H1 (cell line): ENCODE results near the gene INPP5A. TPM values are rescaled to one million over a fixed set of nuclear protein-coding genes. Genes with fewer than 3 reads are reported as not detected.

Source experiments
- CTCF ChIA-PET: fragments of 300-600 bp; sonication (Branson Sonifier 250); formaldehyde crosslinking; loops from one replicate; lab custom pipeline; 2021; ENCODE audit not compliant: partially characterized antibody; lab: Charles Lee
- POLR2A ChIA-PET: fragments of 300-600 bp; sonication (Branson Sonifier 250); formaldehyde crosslinking; loops from one replicate; lab custom pipeline; 2021; ENCODE audit warnings: inconsistent platforms; ENCODE audit not compliant: partially characterized antibody; lab: Charles Lee
- DNase-seq, 2 experiments: peaks; one replicate each; pipeline versions ENCODE4 v3.0.0 to v3.0.0-alpha.2; 2010 to 2022; ENCODE audit warnings: low spot score in 2 of 2, low read depth in 1 of 2, mixed read lengths in 1 of 2
- FAIRE-seq: peaks from 2 replicates; lab custom pipeline; 2011; peaks lifted over from hg19 to GRCh38; lab: Jason Lieb, UNC
- H2AFZ ChIP-seq: 2 replicates; pipeline ENCODE4 v1.8.1; 2012; ENCODE audit warnings: low read length, inconsistent platforms
- H2AK5ac ChIP-seq: 2 replicates; pipeline ENCODE4 v1.6.1; 2013; ENCODE audit warnings: low read depth, low read length
- H2BK120ac ChIP-seq: replicated peaks from 2 replicates; pipeline ENCODE3; 2013; ENCODE audit warnings: low read depth, low read length, inconsistent platforms
- H2BK12ac ChIP-seq: 2 replicates; pipeline ENCODE4 v1.6.1; 2013; ENCODE audit warnings: low read depth, low read length
- H2BK15ac ChIP-seq: 2 replicates; pipeline ENCODE4 v1.6.1; 2013; ENCODE audit warnings: low read length
- H2BK20ac ChIP-seq: 2 replicates; pipeline ENCODE4 v1.6.1; 2013; ENCODE audit warnings: low read length
- H2BK5ac ChIP-seq: 2 replicates; pipeline ENCODE4 v1.6.1; 2013; ENCODE audit warnings: low read depth, low read length
- H3K14ac ChIP-seq: 2 replicates; pipeline ENCODE4 v1.6.1; 2013; ENCODE audit warnings: inconsistent platforms; ENCODE audit not compliant: insufficient read length
- H3K18ac ChIP-seq: 2 replicates; pipeline ENCODE4 v1.6.1; 2013; ENCODE audit warnings: low read length; ENCODE audit errors: extremely low read depth
- H3K23ac ChIP-seq: 2 replicates; pipeline ENCODE4 v1.6.1; 2013; ENCODE audit warnings: inconsistent platforms; ENCODE audit not compliant: insufficient read length
- H3K23me2 ChIP-seq: 2 replicates; pipeline ENCODE4 v1.6.1; 2013; ENCODE audit warnings: low read depth, low read length
- H3K27ac ChIP-seq: 2 replicates; pipeline ENCODE4 v1.6.1; 2011; ENCODE audit warnings: low read depth, low read length, inconsistent platforms
- H3K27me3 ChIP-seq, 4 experiments: replicated peaks in 1 of 4; 1 replicate in 1 of 4; 2 replicates in 3 of 4; pipeline versions ENCODE4 v1.6.1 to v1.8.1; 2011 to 2013; ENCODE audit warnings: low read length in 3 of 4, mild to moderate bottlenecking in 3 of 4, inconsistent platforms in 2 of 4, mixed read lengths in 2 of 4, moderate library complexity in 1 of 4; ENCODE audit not compliant: control insufficient read depth in 3 of 4, insufficient read depth in 3 of 4; ENCODE audit errors: extremely low read depth in 1 of 4
- H3K36me3 ChIP-seq, 4 experiments: 2 replicates each; pipeline versions ENCODE4 v1.6.1 to v1.8.1; 2011 to 2013; ENCODE audit warnings: mild to moderate bottlenecking in 4 of 4, low read length in 3 of 4, moderate library complexity in 2 of 4, control low read depth in 1 of 4, inconsistent platforms in 1 of 4; ENCODE audit not compliant: insufficient read depth in 4 of 4, control insufficient read depth in 2 of 4
- H3K4ac ChIP-seq: replicated peaks from 2 replicates; pipeline ENCODE3; 2013; ENCODE audit warnings: low read length, low read depth, mixed read lengths, inconsistent platforms; ENCODE audit not compliant: insufficient read length
- H3K4me1 ChIP-seq, 4 experiments: replicated peaks in 1 of 4; 1 replicate in 1 of 4; 2 replicates in 3 of 4; pipeline versions ENCODE4 v1.6.1 to v1.8.1; 2011 to 2013; ENCODE audit warnings: low read length in 3 of 4, inconsistent platforms in 2 of 4, mixed read lengths in 1 of 4; ENCODE audit not compliant: insufficient read depth in 4 of 4, control insufficient read depth in 3 of 4
- H3K4me2 ChIP-seq, 2 experiments: 2 replicates each; pipeline versions ENCODE4 v1.6.1 to v1.8.1; 2011 to 2013; ENCODE audit warnings: low read depth in 2 of 2, low read length in 2 of 2, control low read depth in 1 of 2, inconsistent platforms in 1 of 2, mild to moderate bottlenecking in 1 of 2; ENCODE audit not compliant: insufficient read depth in 1 of 2
- H3K4me3 ChIP-seq, 4 experiments: fragments of 200-600, 300-600 bp in 1 of 4; sonication (generic), shearing (Covaris generic), sonication (Bioruptor Twin) in 1 of 4; 2 replicates each; pipeline versions ENCODE4 v1.5.1 to v1.8.1; 2011 to 2016; ENCODE audit warnings: low read length in 4 of 4, low read depth in 3 of 4, control low read depth in 2 of 4, inconsistent platforms in 2 of 4, mild to moderate bottlenecking in 2 of 4, mixed read lengths in 1 of 4, moderate library complexity in 1 of 4; ENCODE audit not compliant: insufficient read depth in 2 of 4; ENCODE audit errors: extremely low read depth in 1 of 4
- H3K56ac ChIP-seq: replicated peaks from 2 replicates; pipeline ENCODE3; 2013; ENCODE audit warnings: low read depth, mild to moderate bottlenecking, mixed read lengths, low read length, inconsistent platforms; ENCODE audit not compliant: insufficient read length
- H3K79me1 ChIP-seq: 2 replicates; pipeline ENCODE4 v1.6.1; 2013; ENCODE audit warnings: low read depth, low read length, control low read depth
- H3K79me2 ChIP-seq, 2 experiments: 2 replicates each; pipeline versions ENCODE4 v1.6.1 to v1.8.1; 2012 to 2013; ENCODE audit warnings: low read length in 2 of 2, mild to moderate bottlenecking in 2 of 2, inconsistent platforms in 1 of 2; ENCODE audit not compliant: insufficient read depth in 2 of 2, control insufficient read depth in 1 of 2
- H3K9ac ChIP-seq, 4 experiments: replicated peaks in 1 of 4; 1 replicate in 1 of 4; 2 replicates in 3 of 4; pipeline versions ENCODE4 v1.6.1 to v1.8.1; 2011 to 2013; ENCODE audit warnings: low read depth in 3 of 4, low read length in 3 of 4, control low read depth in 2 of 4, mild to moderate bottlenecking in 2 of 4, moderate library complexity in 2 of 4, inconsistent platforms in 1 of 4; ENCODE audit errors: extremely low read depth in 1 of 4
- H3K9me3 ChIP-seq, 2 experiments: 2 replicates each; pipeline versions ENCODE4 v1.6.1 to v1.8.1; 2012 to 2013; ENCODE audit warnings: mild to moderate bottlenecking in 2 of 2, moderate library complexity in 2 of 2, control low read depth in 1 of 2, inconsistent platforms in 1 of 2, low read depth in 1 of 2, low read length in 1 of 2, mixed read lengths in 1 of 2; ENCODE audit not compliant: insufficient read depth in 2 of 2
- H4K20me1 ChIP-seq, 2 experiments: replicated peaks in 1 of 2; 2 replicates each; pipeline versions ENCODE3 to v1.8.1; 2011 to 2013; ENCODE audit warnings: inconsistent platforms in 2 of 2, low read length in 2 of 2, mild to moderate bottlenecking in 1 of 2; ENCODE audit not compliant: insufficient read depth in 2 of 2, control insufficient read depth in 1 of 2
- H4K5ac ChIP-seq: 2 replicates; pipeline ENCODE4 v1.6.1; 2013; ENCODE audit warnings: low read length, low read depth, mixed read lengths, inconsistent platforms; ENCODE audit not compliant: insufficient read length
- H4K8ac ChIP-seq: 2 replicates; pipeline ENCODE4 v1.8.0; 2013; ENCODE audit warnings: mild to moderate bottlenecking, moderate library complexity, low read length, inconsistent platforms; ENCODE audit not compliant: insufficient read depth; ENCODE audit errors: extremely low read depth
- H4K91ac ChIP-seq: replicated peaks from 2 replicates; pipeline ENCODE3; 2013; ENCODE audit warnings: low read length, mixed read lengths, inconsistent platforms; ENCODE audit not compliant: insufficient read length
- CTBP2 ChIP-seq: IDR thresholded peaks from 2 replicates; pipeline ENCODE4 v1.7.0; 2011; ENCODE audit warnings: borderline replicate concordance, mild to moderate bottlenecking, moderate library complexity, mixed read lengths, low read length; ENCODE audit not compliant: insufficient read depth, insufficient read length
- EGR1 ChIP-seq: IDR thresholded peaks from 2 replicates; pipeline ENCODE4 v1.6.1; 2011; ENCODE audit warnings: low read depth, low read length, borderline replicate concordance
- EZH2 ChIP-seq: fragments of 200-600 bp; sonication (generic); IDR thresholded peaks from 2 replicates; pipeline ENCODE4 v1.7.1; 2012; ENCODE audit warnings: low read depth, mild to moderate bottlenecking, moderate library complexity, low read length, inconsistent platforms; ENCODE audit not compliant: severe bottlenecking
- SIX5 ChIP-seq: IDR thresholded peaks from 2 replicates; pipeline ENCODE4 v1.6.1; 2011; ENCODE audit warnings: mild to moderate bottlenecking, low read depth, low read length
- TAF1 ChIP-seq: IDR thresholded peaks from 2 replicates; pipeline ENCODE4 v1.6.1; 2011; ENCODE audit warnings: mild to moderate bottlenecking, low read depth, low read length
- YY1 ChIP-seq: IDR thresholded peaks from 2 replicates; pipeline ENCODE4 v1.6.1; 2011; ENCODE audit warnings: low read depth, mild to moderate bottlenecking, low read length
- WGBS, 2 experiments: shearing (Covaris generic) in 1 of 2; methylation state at CpG; one replicate each; pipeline versions ENCODE4 v1.1.6 to v1.1.7; 2013 to 2015; ENCODE audit warnings: low lambda C conversion rate in 2 of 2, mixed read lengths in 2 of 2, inconsistent platforms in 1 of 2, low coverage in 1 of 2, missing lambda C conversion rate in 1 of 2; ENCODE audit not compliant: insufficient replicate concordance in 2 of 2, insufficient coverage in 1 of 2, insufficient read length in 1 of 2; ENCODE audit errors: extremely low coverage in 1 of 2, missing lambda C conversion rate in 1 of 2; 5-methylcytosine and 5-hydroxymethylcytosine counted together
- polyA plus RNA-seq, 7 experiments: library from polyadenylated mRNA; depleted of rRNA in 3 of 7; stranded (reverse) in 5 of 7; unstranded in 2 of 7; fragments of >200 nt in 5 of 7; fragments of 200-250 nt in 2 of 7; gene quantifications; 1 replicate in 5 of 7; 2 replicates in 1 of 7; 4 replicates in 1 of 7; pipeline versions ENCODE4 v1.2.1 to v1.2.3, GENCODE V29; 2011 to 2013; ENCODE audit warnings: missing spikeins in 2 of 7, mixed read lengths in 2 of 7
- total RNA-seq: library from RNA; stranded (reverse); fragmentation: NEBNext Ultra II Directional; extraction: Animal tissue kit (Norgen Biotek cat#: 25700); gene quantifications from 2 replicates; pipeline ENCODE4 v1.2.1, GENCODE V29; 2021

Gene INPP5A
- total and polyA plus RNA-seq, 2 of the 8 experiments (the other 6 are each of a cell fraction or from before 2014, with no cell fraction given): 19.7 to 27.5 TPM

- Histone ChIP-seq H3K27ac (no peak overlapping the region), H3K9me3 (peaks cover 0 to 6% of the 10 kb centered on the region in 2 experiments; a peak in 2 of 4 replicates), H3K4me3 (no peak overlapping the region), H2AFZ (no peak overlapping the region), H4K8ac (no peak overlapping the region), H2BK20ac (no peak overlapping the region), H3K27me3 (no peaks in the 10 kb centered on the region), H2BK5ac (no peak overlapping the region), H3K23me2 (no peaks in the 10 kb centered on the region), H3K79me2 (no peaks in the 10 kb centered on the region), H3K18ac (no peak overlapping the region), H4K91ac (no peak overlapping the region), H3K4me2 (no peak overlapping the region), H3K14ac (no peak overlapping the region), H3K4me1 (peaks cover 0 to 10% (median 4%) of the 10 kb centered on the region in 4 experiments; a peak in 5 of 7 replicates), H4K20me1 (peaks cover 0 to 3% of the 10 kb centered on the region in 2 experiments), H3K79me1 (no peaks in the 10 kb centered on the region), H3K36me3 (no peaks in the 10 kb centered on the region), H3K23ac (no peak overlapping the region), H2BK15ac (no peak overlapping the region), H2AK5ac (no peak overlapping the region), H4K5ac (no peak overlapping the region), H2BK120ac (no peak overlapping the region), H2BK12ac (no peak overlapping the region), H3K4ac (no peak overlapping the region), H3K9ac (no peak overlapping the region), H3K56ac (no peak overlapping the region)
- WGBS, 2 experiments: 90% methylated on average over 30 of the region's 30 CpGs; no CpG with 5 or more reads in 1 of the 2 experiments
- no peak for FAIRE-seq
- CTCF ChIA-PET: interaction anchor here (0.6 to 2.0 kb wide), 6 partner anchors 14 to 178 kb away, joined by 3 to 8 read pairs (median 3); no protein-coding TSS in a partner anchor
- POLR2A ChIA-PET: no interaction called here
- DNase-seq: no peak
- TF ChIP-seq CTBP2 (no peak), YY1 (no peak), EZH2 (no peak), TAF1 (no peak), SIX5 (no peak), EGR1 (no peak)
These were observed 294.8 kb downstream of the INPP5A start for GRCh38 chr10:132832186-132832969.
